CD4-positive, alpha-beta T cell (primary cell): Measurements from ENCODE around the gene SERGEF. TPM values are rescaled to one million over a fixed set of nuclear protein-coding genes. Genes with fewer than 3 reads are reported as not detected.

Source experiments
- ATAC-seq: fragments of 200-7000 bp; cut with Tn5 transposase; one replicate; pipeline ENCODE4 v1.10.0; 2022; ENCODE audit warnings: mild to moderate bottlenecking; ENCODE audit not compliant: poor library complexity
- CTCF ChIA-PET: fragments of 350-600 bp; sonication (Branson Sonifier 250); formaldehyde crosslinking; loops from one replicate; lab custom pipeline; 2021; ENCODE audit warnings: antibody characterized with exemption, inconsistent platforms; lab: Charles Lee
- POLR2A ChIA-PET: fragments of 350-600 bp; sonication (Branson Sonifier 250); formaldehyde crosslinking; loops from one replicate; lab custom pipeline; 2021; ENCODE audit warnings: antibody characterized with exemption, inconsistent platforms; lab: Charles Lee
- DNase-seq, 14 experiments: peaks; one replicate each; pipeline ENCODE4 v3.0.0-alpha.2; 2013 to 2020; ENCODE audit warnings: mixed read lengths in 2 of 14
- H3K27ac ChIP-seq, 2 donors: one replicate each; pipeline versions ENCODE4 v1.5.1 to v1.7.0; 2013; ENCODE audit warnings: low read length in 2 of 2, low read depth in 1 of 2, mild to moderate bottlenecking in 1 of 2
- H3K27me3 ChIP-seq, 2 experiments: 1 replicate in 1 of 2; 2 replicates in 1 of 2; pipeline versions ENCODE4 v1.6.1 to v1.7.0; 2013; ENCODE audit warnings: low read length in 2 of 2, control low read depth in 1 of 2, mild to moderate bottlenecking in 1 of 2, moderate library complexity in 1 of 2; ENCODE audit not compliant: insufficient read depth in 2 of 2, control insufficient read depth in 1 of 2
- H3K36me3 ChIP-seq: one replicate; pipeline ENCODE4 v1.6.1; 2013; ENCODE audit warnings: low read length, control low read depth; ENCODE audit not compliant: insufficient read depth
- H3K4me1 ChIP-seq: one replicate; pipeline ENCODE4 v1.6.1; 2013; ENCODE audit warnings: low read length, control low read depth; ENCODE audit not compliant: insufficient read depth
- H3K4me3 ChIP-seq: one replicate; pipeline ENCODE4 v1.5.1; 2013; ENCODE audit warnings: mild to moderate bottlenecking, low read length, moderate library complexity
- H3K9me3 ChIP-seq, 2 experiments: 1 replicate in 1 of 2; 2 replicates in 1 of 2; pipeline versions ENCODE4 v1.6.1 to v1.7.0; 2013; ENCODE audit warnings: low read length in 2 of 2, mild to moderate bottlenecking in 2 of 2, control low read depth in 1 of 2, moderate library complexity in 1 of 2; ENCODE audit not compliant: control insufficient read depth in 1 of 2, insufficient read depth in 1 of 2
- H3K27ac Mint-ChIP-seq: one replicate; pipeline ENCODE4 v1.8.0; 2020; ENCODE audit warnings: mixed read lengths
- H3K27me3 Mint-ChIP-seq: one replicate; pipeline ENCODE4 v1.8.0; 2021; ENCODE audit warnings: mixed read lengths
- H3K36me3 Mint-ChIP-seq: one replicate; pipeline ENCODE4 v1.8.0; 2021; ENCODE audit warnings: low read depth, mixed read lengths
- H3K4me1 Mint-ChIP-seq: one replicate; pipeline ENCODE4 v1.8.0; 2021; ENCODE audit warnings: low read depth, mixed read lengths
- H3K4me3 Mint-ChIP-seq: one replicate; pipeline ENCODE4 v1.8.0; 2020; ENCODE audit warnings: mild to moderate bottlenecking, mixed read lengths
- H3K9me3 Mint-ChIP-seq: one replicate; pipeline ENCODE4 v1.8.0; 2020; ENCODE audit warnings: mixed read lengths
- intact Hi-C, 2 experiments: fragments of 100-400 bp; cut with DNase I in 1 of 2; cut with micrococcal nuclease in 1 of 2; formaldehyde crosslinking; loops; one replicate each; pipeline versions ENCODE4 v1.15.1 to v1.9.0; 2023 to 2025; cut with DNase I, micrococcal nuclease
- total RNA-seq, 174 experiments: library from RNA in 2 of 174; stranded (reverse) in 2 of 174; gene quantifications; one replicate each; pipeline ENCODE4 v1.2.3 and lab custom pipeline; 2021 to 2026
- TF ChIP-seq, protein P1 (sequence below): fragments of 200-600 bp; IDR thresholded peaks from one replicate; pipeline ENCODE4 v1.8.0; 2022; ENCODE audit warnings: antibody characterized with exemption, mild to moderate bottlenecking

SERGEF gene
- total RNA-seq, 2 experiments from 2014 or later, result 35.2 to 37.1 TPM

DNA sequence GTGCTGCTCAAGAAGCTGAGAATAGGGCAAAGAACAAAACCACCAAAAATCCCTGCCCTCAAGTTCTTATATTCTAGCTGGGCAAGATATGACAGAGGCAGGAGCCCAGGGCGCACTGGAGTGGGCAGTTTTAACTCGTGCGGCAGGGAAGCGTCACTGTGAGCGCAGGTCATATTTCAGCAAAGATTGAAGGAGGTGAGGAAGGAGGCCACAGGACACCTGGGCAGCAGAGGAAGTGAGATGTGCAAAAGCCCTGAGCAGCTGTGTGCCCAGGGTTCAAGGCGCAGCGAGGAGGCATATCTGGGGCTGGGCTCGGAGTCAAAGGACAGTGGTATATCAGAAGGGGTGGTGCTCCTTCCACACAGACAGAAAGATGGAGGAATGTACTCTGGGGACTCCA, 264.8 kb downstream of the SERGEF start:
- no peak overlapping the region for H3K4me3 Mint-ChIP-seq
- POLR2A ChIA-PET, result no interaction called here
- no peaks in the 10 kb centered on the region for H3K9me3 Mint-ChIP-seq
- Histone ChIP-seq H3K9me3 (peaks cover 0 to 9% of the 10 kb centered on the region in 2 experiments), H3K4me1 (no peaks in the 10 kb centered on the region), H3K27me3 (peaks cover 0 to 3% of the 10 kb centered on the region in 2 experiments), H3K4me3 (no peak overlapping the region), H3K27ac (no peak overlapping the region), H3K36me3 (no peaks in the 10 kb centered on the region)
- ATAC-seq (no peak), DNase-seq (no peak)
- intact Hi-C loops, result no loop called here
- TF ChIP-seq, protein P1, sequence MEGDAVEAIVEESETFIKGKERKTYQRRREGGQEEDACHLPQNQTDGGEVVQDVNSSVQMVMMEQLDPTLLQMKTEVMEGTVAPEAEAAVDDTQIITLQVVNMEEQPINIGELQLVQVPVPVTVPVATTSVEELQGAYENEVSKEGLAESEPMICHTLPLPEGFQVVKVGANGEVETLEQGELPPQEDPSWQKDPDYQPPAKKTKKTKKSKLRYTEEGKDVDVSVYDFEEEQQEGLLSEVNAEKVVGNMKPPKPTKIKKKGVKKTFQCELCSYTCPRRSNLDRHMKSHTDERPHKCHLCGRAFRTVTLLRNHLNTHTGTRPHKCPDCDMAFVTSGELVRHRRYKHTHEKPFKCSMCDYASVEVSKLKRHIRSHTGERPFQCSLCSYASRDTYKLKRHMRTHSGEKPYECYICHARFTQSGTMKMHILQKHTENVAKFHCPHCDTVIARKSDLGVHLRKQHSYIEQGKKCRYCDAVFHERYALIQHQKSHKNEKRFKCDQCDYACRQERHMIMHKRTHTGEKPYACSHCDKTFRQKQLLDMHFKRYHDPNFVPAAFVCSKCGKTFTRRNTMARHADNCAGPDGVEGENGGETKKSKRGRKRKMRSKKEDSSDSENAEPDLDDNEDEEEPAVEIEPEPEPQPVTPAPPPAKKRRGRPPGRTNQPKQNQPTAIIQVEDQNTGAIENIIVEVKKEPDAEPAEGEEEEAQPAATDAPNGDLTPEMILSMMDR, result no peak
- CTCF ChIA-PET, result no interaction called here
- peaks cover 33% of the 10 kb centered on the region for H3K27me3 Mint-ChIP-seq
- no peaks in the 10 kb centered on the region for H3K36me3 Mint-ChIP-seq
- H3K4me1 Mint-ChIP-seq, result no peaks in the 10 kb centered on the region
- no peak overlapping the region for H3K27ac Mint-ChIP-seq

DNA sequence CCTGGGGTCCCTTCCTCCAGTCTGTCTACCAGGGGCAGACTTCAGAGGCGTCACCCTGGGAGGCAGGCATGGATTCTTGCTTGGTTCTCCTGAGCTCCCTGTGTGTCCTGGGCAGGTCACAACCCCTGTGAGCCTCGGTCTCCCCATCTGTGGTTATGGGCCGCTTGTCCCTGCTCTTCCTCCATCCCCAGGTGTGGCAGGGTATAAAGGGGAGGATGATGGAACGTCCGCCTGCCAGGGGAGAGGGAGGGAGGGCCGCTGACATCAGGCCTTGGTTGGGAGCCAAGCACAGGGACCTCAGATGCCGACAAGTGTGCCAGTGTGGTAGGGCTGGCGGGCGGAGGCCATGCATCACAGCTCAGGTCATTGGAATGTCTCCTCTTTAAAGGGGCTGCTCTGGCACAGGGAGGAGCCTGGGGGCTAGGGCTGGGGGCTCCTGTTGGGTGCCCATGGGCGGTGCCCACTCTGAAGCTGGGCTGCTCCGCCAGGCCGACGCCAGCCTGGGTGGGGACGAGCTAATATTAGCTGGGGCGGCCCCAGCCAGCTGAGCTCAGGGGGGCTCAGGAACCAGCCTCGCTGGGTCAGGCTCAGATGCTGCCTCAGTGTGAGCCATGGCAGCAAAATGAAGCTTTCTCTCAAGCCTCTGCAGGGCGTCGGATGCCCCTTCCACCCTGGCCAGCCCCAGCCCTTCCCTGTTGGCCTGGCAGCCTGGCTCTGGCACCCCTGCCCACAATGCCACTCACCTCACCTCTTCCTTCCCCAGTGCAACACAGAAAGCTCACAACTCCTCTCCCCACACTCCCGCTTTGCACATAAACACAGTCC, 265.5 kb downstream of the SERGEF start:
- no peaks in the 10 kb centered on the region for H3K36me3 Mint-ChIP-seq
- H3K4me1 Mint-ChIP-seq, result no peaks in the 10 kb centered on the region
- CTCF ChIA-PET, result no interaction called here

DNA sequence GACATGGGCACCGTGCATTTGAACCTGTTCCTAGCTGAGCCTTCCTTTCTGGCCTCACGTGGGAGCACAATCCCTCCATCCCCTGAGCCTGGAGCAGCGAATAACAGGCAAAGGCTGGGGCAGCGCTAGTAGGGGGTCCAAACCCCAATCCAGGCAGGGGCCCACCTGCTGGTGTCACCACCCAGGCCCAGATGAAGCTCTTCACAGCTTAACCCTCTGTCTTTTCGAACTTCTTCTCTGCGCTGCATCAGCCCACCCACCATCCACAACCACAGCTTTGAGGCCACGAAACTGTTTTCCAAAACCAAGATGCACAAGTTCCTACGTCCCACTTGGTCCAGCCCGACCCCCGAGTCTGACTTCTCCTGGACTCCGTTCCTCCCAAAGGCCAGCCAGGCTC, 266.8 kb downstream of the SERGEF start:
- no peak for ATAC-seq
- Mint-ChIP-seq H3K27ac (no peak overlapping the region), H3K27me3 (peaks cover 49% of the 10 kb centered on the region), H3K4me3 (no peak overlapping the region), H3K36me3 (no peaks in the 10 kb centered on the region), H3K4me1 (no peaks in the 10 kb centered on the region), H3K9me3 (no peaks in the 10 kb centered on the region)
- peaks cover 0 to 3% of the 10 kb centered on the region in 2 experiments for H3K27me3 ChIP-seq
- no peak overlapping the region for H3K4me3 ChIP-seq
- DNase-seq, result no peak
- H3K27ac ChIP-seq, result no peak overlapping the region
- no peaks in the 10 kb centered on the region for H3K36me3 ChIP-seq
- POLR2A ChIA-PET, result no interaction called here
- intact Hi-C loops, result no loop called here
- TF ChIP-seq, protein P1, result no peak
- H3K9me3 ChIP-seq, result peaks cover 0 to 15% of the 10 kb centered on the region in 2 experiments
- CTCF ChIA-PET, result no interaction called here
- H3K4me1 ChIP-seq, result no peaks in the 10 kb centered on the region

More for the DNA sequence above, 265.5 kb downstream of the SERGEF start:
- H3K27ac ChIP-seq, result no peak overlapping the region
- peaks cover 0 to 3% of the 10 kb centered on the region in 2 experiments for H3K27me3 ChIP-seq
- no peaks in the 10 kb centered on the region for H3K36me3 ChIP-seq
- no peak for ATAC-seq
- H3K27ac Mint-ChIP-seq, result no peak overlapping the region
- DNase-seq, result no peak
- no peaks in the 10 kb centered on the region for H3K4me1 ChIP-seq
- intact Hi-C loops, result no loop called here
- POLR2A ChIA-PET, result no interaction called here
- TF ChIP-seq, protein P1, result no peak
- peaks cover 39% of the 10 kb centered on the region for H3K27me3 Mint-ChIP-seq
- no peaks in the 10 kb centered on the region for H3K9me3 Mint-ChIP-seq
- no peak overlapping the region for H3K4me3 Mint-ChIP-seq
- H3K9me3 ChIP-seq, result peaks cover 0 to 9% of the 10 kb centered on the region in 2 experiments
- H3K4me3 ChIP-seq, result no peak overlapping the region
